Endothelial cell of umbilical vein (primary cell): ENCODE measurements around the gene C20orf202. TPM values are rescaled to one million over a fixed set of nuclear protein-coding genes. Genes with fewer than 3 reads are reported as not detected.

Source experiments
- BruUV-seq: library from RNA; stranded (reverse); fragments of 400-500 nt; replicated peaks from 2 replicates; lab custom pipeline; 2021; lab: Mats Ljungman, UMichigan
- CTCF ChIA-PET: fragments of 300-600, 350-600 bp; sonication (Branson Sonifier 250); formaldehyde crosslinking; loops from one replicate; lab custom pipeline; 2021; ENCODE audit warnings: antibody characterized with exemption, inconsistent platforms; lab: Charles Lee
- POLR2A ChIA-PET: fragments of 300-600, 350-600 bp; sonication (Branson Sonifier 250); formaldehyde crosslinking; loops from one replicate; lab custom pipeline; 2021; ENCODE audit warnings: antibody characterized with exemption, inconsistent platforms; lab: Charles Lee
- DNase-seq: peaks from one replicate; pipeline ENCODE4 v3.0.0-alpha.2; 2011; ENCODE audit warnings: low read depth, low spot score
- FAIRE-seq: peaks from 2 replicates; lab custom pipeline; 2011; peaks lifted over from hg19 to GRCh38; lab: Jason Lieb, UNC
- H2AFZ ChIP-seq: 2 replicates; pipeline ENCODE4 v1.6.0; 2012; ENCODE audit warnings: low read depth, low read length, control low read depth, inconsistent platforms
- H3K27ac ChIP-seq: 2 replicates; pipeline ENCODE4 v1.5.1; 2011; ENCODE audit warnings: low read depth, mild to moderate bottlenecking, control low read depth, low read length, moderate library complexity; ENCODE audit not compliant: insufficient read depth
- H3K27me3 ChIP-seq, 2 experiments: 2 replicates each; pipeline versions ENCODE4 v1.6.0 to v1.6.1; 2011; ENCODE audit warnings: low read length in 2 of 2, mixed read lengths in 1 of 2; ENCODE audit not compliant: control insufficient read depth in 2 of 2, insufficient read depth in 2 of 2
- H3K36me3 ChIP-seq, 2 experiments: 2 replicates in 1 of 2; 3 replicates in 1 of 2; pipeline ENCODE4 v1.5.1; 2011; ENCODE audit warnings: low read length in 2 of 2, mild to moderate bottlenecking in 1 of 2, moderate library complexity in 1 of 2; ENCODE audit not compliant: control insufficient read depth in 2 of 2, insufficient read depth in 2 of 2; ENCODE audit errors: extremely low read depth in 1 of 2
- H3K4me1 ChIP-seq: 3 replicates; pipeline ENCODE4 v1.5.1; 2011; ENCODE audit warnings: mild to moderate bottlenecking, low read length; ENCODE audit not compliant: control insufficient read depth, insufficient read depth; ENCODE audit errors: extremely low read depth
- H3K4me2 ChIP-seq: 2 replicates; pipeline ENCODE4 v1.6.1; 2011; ENCODE audit warnings: low read length, control low read depth, mixed read lengths; ENCODE audit not compliant: insufficient read depth
- H3K4me3 ChIP-seq, 3 experiments: fragments of 200-600 bp in 1 of 3; sonication (generic), shearing (Covaris generic) in 1 of 3; replicated peaks in 1 of 3; 2 replicates each; pipeline ENCODE4 v1.5.1; 2011 to 2016; ENCODE audit warnings: control low read depth in 3 of 3, low read length in 3 of 3, mild to moderate bottlenecking in 2 of 3, inconsistent platforms in 1 of 3, low read depth in 1 of 3, moderate library complexity in 1 of 3; ENCODE audit not compliant: insufficient read depth in 1 of 3
- H3K79me2 ChIP-seq: 2 replicates; pipeline ENCODE4 v1.6.0; 2012; ENCODE audit warnings: low read length, inconsistent platforms; ENCODE audit not compliant: control insufficient read depth, insufficient read depth
- H3K9ac ChIP-seq: replicated peaks from 2 replicates; pipeline ENCODE3; 2011; ENCODE audit warnings: low read length, control low read depth; ENCODE audit not compliant: insufficient read depth; ENCODE audit errors: extremely low read depth
- H3K9me1 ChIP-seq: replicated peaks from 3 replicates; pipeline ENCODE4 v1.6.0; 2011; ENCODE audit warnings: mild to moderate bottlenecking, low read length; ENCODE audit not compliant: control insufficient read depth, insufficient read depth; ENCODE audit errors: extremely low read depth
- H3K9me3 ChIP-seq: replicated peaks from 2 replicates; pipeline ENCODE4 v1.5.1; 2012; ENCODE audit warnings: low read length, inconsistent platforms; ENCODE audit not compliant: control insufficient read depth, insufficient read depth
- H4K20me1 ChIP-seq: replicated peaks from 2 replicates; pipeline ENCODE3; 2011; ENCODE audit warnings: mild to moderate bottlenecking, low read length; ENCODE audit not compliant: control insufficient read depth, insufficient read depth; ENCODE audit errors: extremely low read depth
- CTCF ChIP-seq, 2 donors: IDR thresholded peaks; 1 replicate in 1 of 2; 2 replicates in 1 of 2; pipeline ENCODE4 v1.5.1; 2011; ENCODE audit warnings: low read length in 2 of 2, mild to moderate bottlenecking in 2 of 2, moderate library complexity in 2 of 2, control low read depth in 1 of 2, inconsistent platforms in 1 of 2, low read depth in 1 of 2; ENCODE audit not compliant: insufficient read depth in 1 of 2; ENCODE audit errors: extremely low read depth in 1 of 2
- EZH2 ChIP-seq: IDR thresholded peaks from 2 replicates; pipeline ENCODE4 v1.6.1; 2012; ENCODE audit warnings: borderline replicate concordance, low read depth, mild to moderate bottlenecking, moderate library complexity, low read length, inconsistent platforms; ENCODE audit not compliant: severe bottlenecking
- FOS ChIP-seq: IDR thresholded peaks from 2 replicates; pipeline ENCODE4 v1.6.1; 2011; ENCODE audit warnings: mild to moderate bottlenecking, low read length, moderate library complexity, borderline replicate concordance; ENCODE audit not compliant: insufficient read depth
- GATA2 ChIP-seq: IDR thresholded peaks from 2 replicates; pipeline ENCODE4 v1.7.0; 2011; ENCODE audit warnings: low read depth, mild to moderate bottlenecking, moderate library complexity, mixed read lengths, low read length; ENCODE audit not compliant: insufficient read length, insufficient read depth
- JUN ChIP-seq: IDR thresholded peaks from 2 replicates; pipeline ENCODE4 v1.6.1; 2011; ENCODE audit warnings: borderline replicate concordance, low read depth; ENCODE audit not compliant: insufficient read length, insufficient read depth
- MAX ChIP-seq: IDR thresholded peaks from 2 replicates; pipeline ENCODE4 v1.6.1; 2011; ENCODE audit not compliant: insufficient read depth, insufficient read length
- MYC ChIP-seq: IDR thresholded peaks from one replicate; pipeline ENCODE4 v1.6.1; 2011; ENCODE audit warnings: mild to moderate bottlenecking, low read depth, low read length
- POLR2A ChIP-seq: IDR thresholded peaks from 2 replicates; pipeline ENCODE4 v1.6.1; 2012; ENCODE audit warnings: low read depth, mild to moderate bottlenecking, control low read depth, low read length
- POLR2AphosphoS5 ChIP-seq: IDR thresholded peaks from 2 replicates; pipeline ENCODE4 v1.6.1; 2012; ENCODE audit warnings: low read depth, mild to moderate bottlenecking, control low read depth, low read length, moderate library complexity; ENCODE audit not compliant: insufficient read depth
- dilution Hi-C: fragments of 300-500 bp; cut with MboI; formaldehyde crosslinking; loops from one replicate; pipeline ENCODE4 v1.15.0; 2019; ENCODE audit warnings: low sequenced_read_pairs; ENCODE audit not compliant: extremely low pct_ligation_motif_present
- intact Hi-C: fragments of 100-400 bp; cut with micrococcal nuclease; formaldehyde crosslinking; loops from one replicate; pipeline ENCODE4 v1.10.0; 2022
- polyA plus RNA-seq, 4 experiments: library from polyadenylated mRNA; depleted of rRNA in 3 of 4; stranded (reverse) in 3 of 4; unstranded in 1 of 4; fragments of >200 nt; gene quantifications; 2 replicates each; pipeline versions ENCODE4 v1.2.1 to v1.2.3, GENCODE V29; 2011 to 2012; ENCODE audit warnings: missing spikeins in 1 of 4
- total RNA-seq: library from RNA; stranded (reverse); gene quantifications from 2 replicates; pipeline ENCODE4 v1.2.3, GENCODE V29; 2021

Gene C20orf202
- total and polyA plus RNA-seq, 2 donors (not counting 3 experiments of a cell fraction or from before 2014, with no cell fraction given): not detected

GRCh38 chr20:1195226-1195625 is 8.0 kb upstream of the C20orf202 start:
- H3K4me2 ChIP-seq: no peak overlapping the region
- TF ChIP-seq CTCF (IDR thresholded peaks at IDR 0.05; ENCODE audit: extremely low read depth in 1 of 2, insufficient read depth in 1 of 2, low read depth in 1 of 2, low read length in 2 of 2) (no peak), POLR2AphosphoS5 (no peak), EZH2 (no peak), MYC (no peak), FOS (no peak), JUN (no peak), POLR2A (no peak), MAX (no peak), GATA2 (no peak)
- H3K4me1 ChIP-seq: no peaks in the 10 kb centered on the region
- dilution Hi-C loops (no loop called here), intact Hi-C loops (no loop called here)
- no peak for DNase-seq
- no peaks in the 10 kb centered on the region for H3K9me1 ChIP-seq
- H3K9me3 ChIP-seq: no peaks in the 10 kb centered on the region
- no peak overlapping the region for H3K27ac ChIP-seq
- POLR2A ChIA-PET: no interaction called here
- H3K27me3 ChIP-seq: peaks cover 5 to 24% of the 10 kb centered on the region in 2 experiments
- H3K79me2 ChIP-seq: no peaks in the 10 kb centered on the region
- H2AFZ ChIP-seq: no peak overlapping the region
- BruUV-seq: no TSS peak
- H3K9ac ChIP-seq: no peak overlapping the region
- no peaks in the 10 kb centered on the region for H3K36me3 ChIP-seq
- CTCF ChIA-PET: no interaction called here
- no peaks in the 10 kb centered on the region for H4K20me1 ChIP-seq
- FAIRE-seq: no peak
- H3K4me3 ChIP-seq: no peak overlapping the region
